HEK293 (cell line): ENCODE data around the gene PDGFD.

Experiments
- CTCF ChIA-PET: fragments of 350-600 bp; formaldehyde crosslinking; extraction: SDS; loops from one replicate; lab custom pipeline; 2021; ENCODE audit warnings: antibody characterized with exemption; lab: Yijun Ruan, JAX
- POLR2A ChIA-PET: fragments of 300-600 bp; formaldehyde crosslinking; extraction: SDS; loops from one replicate; lab custom pipeline; 2020; ENCODE audit warnings: antibody characterized with exemption, inconsistent platforms; lab: Yijun Ruan, JAX
- H3K27ac ChIP-seq: fragments of 200-500 bp; sonication (Bioruptor generic); 2 replicates; pipeline ENCODE4 v1.5.1; 2014; ENCODE audit warnings: low read depth, low read length, control low read depth, inconsistent platforms; ENCODE audit errors: extremely low read depth
- H3K36me3 ChIP-seq, 2 experiments: fragments of 200-500 bp in 1 of 2; sonication (Bioruptor generic) in 1 of 2; 1 replicate in 1 of 2; 2 replicates in 1 of 2; pipeline ENCODE4 v1.5.1; 2014 to 2017; ENCODE audit warnings: inconsistent platforms in 2 of 2, low read length in 2 of 2; ENCODE audit not compliant: control insufficient read depth in 2 of 2, insufficient read depth in 1 of 2
- H3K4me1 ChIP-seq: fragments of 200-500 bp; sonication (Bioruptor generic); 2 replicates; pipeline ENCODE4 v1.5.1; 2014; ENCODE audit warnings: mild to moderate bottlenecking, low read length, inconsistent platforms; ENCODE audit not compliant: control insufficient read depth, insufficient read depth
- H3K4me3 ChIP-seq: 2 replicates; pipeline ENCODE4 v1.5.1; 2011; ENCODE audit warnings: low read depth, mild to moderate bottlenecking, control low read depth, low read length, moderate library complexity
- H3K9me3 ChIP-seq: fragments of 200-500 bp; sonication (Bioruptor generic); 2 replicates; pipeline ENCODE4 v1.5.1; 2014; ENCODE audit warnings: low read depth, low read length, inconsistent platforms; ENCODE audit not compliant: control insufficient read depth, insufficient read depth
- ZBTB1 ChIP-seq: fragments of 450-650 bp; formaldehyde crosslinking; IDR thresholded peaks from 2 replicates; pipeline ENCODE4 v1.5.1; 2016; ENCODE audit warnings: missing biosample characterization, missing genetic modification characterization
- ZBTB7A ChIP-seq: fragments of 450-650 bp; formaldehyde crosslinking; IDR thresholded peaks from 2 replicates; pipeline ENCODE4 v1.5.1; 2016; ENCODE audit warnings: low read depth, missing biosample characterization, missing genetic modification characterization
- ZFP69B ChIP-seq: fragments of 450-650 bp; formaldehyde crosslinking; IDR thresholded peaks from 2 replicates; pipeline ENCODE4 v1.5.1; 2016; ENCODE audit warnings: missing biosample characterization, missing genetic modification characterization
- ZNF23 ChIP-seq: fragments of 450-650 bp; formaldehyde crosslinking; IDR thresholded peaks from 2 replicates; pipeline ENCODE4 v1.5.1; 2016; ENCODE audit warnings: missing biosample characterization, missing genetic modification characterization, borderline replicate concordance
- ZNF555 ChIP-seq: fragments of 450-650 bp; formaldehyde crosslinking; conservative IDR thresholded peaks from 2 replicates; pipeline ENCODE4 v1.5.1; 2017; ENCODE audit warnings: missing biosample characterization, mild to moderate bottlenecking, missing genetic modification characterization, inconsistent platforms
- ZNF654 ChIP-seq: fragments of 450-650 bp; formaldehyde crosslinking; IDR thresholded peaks from 2 replicates; pipeline ENCODE4 v1.5.1; 2016; ENCODE audit warnings: low read depth, missing biosample characterization, missing genetic modification characterization
- ZNF707 ChIP-seq: fragments of 450-650 bp; formaldehyde crosslinking; IDR thresholded peaks from 2 replicates; pipeline ENCODE4 v1.5.1; 2016; ENCODE audit warnings: missing biosample characterization, missing genetic modification characterization
- ZSCAN23 ChIP-seq: fragments of 450-650 bp; formaldehyde crosslinking; IDR thresholded peaks from 2 replicates; pipeline ENCODE4 v1.5.1; 2016; ENCODE audit warnings: missing biosample characterization, missing genetic modification characterization
- TF ChIP-seq, protein P1 (sequence below): fragments of 450-650 bp; formaldehyde crosslinking; IDR thresholded peaks from 2 replicates; pipeline ENCODE4 v1.5.1; 2016; ENCODE audit warnings: missing biosample characterization, missing genetic modification characterization, low read depth
- TF ChIP-seq, protein P2 (sequence below): fragments of 450-650 bp; formaldehyde crosslinking; IDR thresholded peaks from 2 replicates; pipeline ENCODE4 v1.5.1; 2016; ENCODE audit warnings: missing biosample characterization, missing genetic modification characterization
- TF ChIP-seq, protein P3 (sequence below): fragments of 450-650 bp; formaldehyde crosslinking; IDR thresholded peaks from 2 replicates; pipeline ENCODE4 v1.5.1; 2017; ENCODE audit warnings: missing biosample characterization, missing genetic modification characterization
- TF ChIP-seq, protein P4 (sequence below): fragments of 450-650 bp; formaldehyde crosslinking; IDR thresholded peaks from 2 replicates; pipeline ENCODE4 v1.5.1; 2016; ENCODE audit warnings: missing biosample characterization, missing genetic modification characterization
- TF ChIP-seq, protein P5 (sequence below): fragments of 450-650 bp; formaldehyde crosslinking; IDR thresholded peaks from 2 replicates; pipeline ENCODE4 v1.5.1; 2016; ENCODE audit warnings: missing biosample characterization, missing genetic modification characterization
- TF ChIP-seq, protein P6 (sequence below): fragments of 450-650 bp; formaldehyde crosslinking; IDR thresholded peaks from 2 replicates; pipeline ENCODE4 v1.5.1; 2017; ENCODE audit warnings: missing biosample characterization, missing genetic modification characterization
- TF ChIP-seq, protein P7 (sequence below): fragments of 450-650 bp; formaldehyde crosslinking; IDR thresholded peaks from 2 replicates; pipeline ENCODE4 v1.5.1; 2016; ENCODE audit warnings: missing biosample characterization, missing genetic modification characterization

PDGFD gene

DNA sequence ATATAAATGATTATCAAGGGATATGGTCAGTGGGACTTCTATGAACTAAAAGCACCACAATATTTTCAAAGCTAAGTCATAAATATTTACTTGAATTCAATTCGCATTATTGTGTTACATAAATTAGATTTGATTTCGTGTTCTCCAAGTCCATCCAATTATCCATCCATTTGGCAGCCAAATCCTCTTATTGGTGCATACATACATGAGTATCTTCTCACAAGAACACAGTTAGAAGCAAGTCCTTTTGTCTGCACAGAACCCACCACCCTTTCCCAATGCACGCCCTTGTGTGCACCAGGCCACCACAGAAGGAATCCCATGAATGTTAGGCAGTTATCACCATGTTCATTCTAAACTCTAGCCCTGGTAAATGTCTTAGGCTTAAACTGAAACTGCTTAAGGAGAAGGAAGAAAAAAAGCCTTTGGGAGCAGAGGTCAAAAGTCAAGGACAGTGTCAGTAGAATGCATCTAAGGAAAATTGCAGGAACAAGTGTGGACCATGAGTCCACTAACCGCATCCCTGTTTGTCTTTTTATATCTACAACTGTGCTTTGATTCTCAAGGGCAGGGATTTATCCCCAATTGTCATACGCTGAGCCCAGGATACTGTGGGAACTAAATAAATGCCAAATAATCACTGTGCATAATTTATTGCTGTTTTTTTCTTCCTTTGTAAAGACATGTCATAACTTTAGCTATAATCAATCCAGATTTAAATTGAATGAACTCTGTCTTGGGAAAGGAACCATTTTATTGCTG is 235.7 kb downstream of the PDGFD start (continued):
- TF ChIP-seq, protein P1, sequence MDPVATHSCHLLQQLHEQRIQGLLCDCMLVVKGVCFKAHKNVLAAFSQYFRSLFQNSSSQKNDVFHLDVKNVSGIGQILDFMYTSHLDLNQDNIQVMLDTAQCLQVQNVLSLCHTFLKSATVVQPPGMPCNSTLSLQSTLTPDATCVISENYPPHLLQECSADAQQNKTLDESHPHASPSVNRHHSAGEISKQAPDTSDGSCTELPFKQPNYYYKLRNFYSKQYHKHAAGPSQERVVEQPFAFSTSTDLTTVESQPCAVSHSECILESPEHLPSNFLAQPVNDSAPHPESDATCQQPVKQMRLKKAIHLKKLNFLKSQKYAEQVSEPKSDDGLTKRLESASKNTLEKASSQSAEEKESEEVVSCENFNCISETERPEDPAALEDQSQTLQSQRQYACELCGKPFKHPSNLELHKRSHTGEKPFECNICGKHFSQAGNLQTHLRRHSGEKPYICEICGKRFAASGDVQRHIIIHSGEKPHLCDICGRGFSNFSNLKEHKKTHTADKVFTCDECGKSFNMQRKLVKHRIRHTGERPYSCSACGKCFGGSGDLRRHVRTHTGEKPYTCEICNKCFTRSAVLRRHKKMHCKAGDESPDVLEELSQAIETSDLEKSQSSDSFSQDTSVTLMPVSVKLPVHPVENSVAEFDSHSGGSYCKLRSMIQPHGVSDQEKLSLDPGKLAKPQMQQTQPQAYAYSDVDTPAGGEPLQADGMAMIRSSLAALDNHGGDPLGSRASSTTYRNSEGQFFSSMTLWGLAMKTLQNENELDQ (tag by site-specific recombination), result no peak
- TF ChIP-seq, protein P2, sequence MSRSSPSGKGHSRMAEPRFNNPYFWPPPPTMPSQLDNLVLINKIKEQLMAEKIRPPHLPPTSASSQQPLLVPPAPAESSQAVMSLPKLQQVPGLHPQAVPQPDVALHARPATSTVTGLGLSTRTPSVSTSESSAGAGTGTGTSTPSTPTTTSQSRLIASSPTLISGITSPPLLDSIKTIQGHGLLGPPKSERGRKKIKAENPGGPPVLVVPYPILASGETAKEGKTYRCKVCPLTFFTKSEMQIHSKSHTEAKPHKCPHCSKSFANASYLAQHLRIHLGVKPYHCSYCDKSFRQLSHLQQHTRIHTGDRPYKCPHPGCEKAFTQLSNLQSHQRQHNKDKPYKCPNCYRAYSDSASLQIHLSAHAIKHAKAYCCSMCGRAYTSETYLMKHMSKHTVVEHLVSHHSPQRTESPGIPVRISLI (tag by site-specific recombination), result no peak
- no peak for TF ChIP-seq ZBTB1 (tag by site-specific recombination)
- no peak for TF ChIP-seq ZBTB7A
- TF ChIP-seq, protein P3, sequence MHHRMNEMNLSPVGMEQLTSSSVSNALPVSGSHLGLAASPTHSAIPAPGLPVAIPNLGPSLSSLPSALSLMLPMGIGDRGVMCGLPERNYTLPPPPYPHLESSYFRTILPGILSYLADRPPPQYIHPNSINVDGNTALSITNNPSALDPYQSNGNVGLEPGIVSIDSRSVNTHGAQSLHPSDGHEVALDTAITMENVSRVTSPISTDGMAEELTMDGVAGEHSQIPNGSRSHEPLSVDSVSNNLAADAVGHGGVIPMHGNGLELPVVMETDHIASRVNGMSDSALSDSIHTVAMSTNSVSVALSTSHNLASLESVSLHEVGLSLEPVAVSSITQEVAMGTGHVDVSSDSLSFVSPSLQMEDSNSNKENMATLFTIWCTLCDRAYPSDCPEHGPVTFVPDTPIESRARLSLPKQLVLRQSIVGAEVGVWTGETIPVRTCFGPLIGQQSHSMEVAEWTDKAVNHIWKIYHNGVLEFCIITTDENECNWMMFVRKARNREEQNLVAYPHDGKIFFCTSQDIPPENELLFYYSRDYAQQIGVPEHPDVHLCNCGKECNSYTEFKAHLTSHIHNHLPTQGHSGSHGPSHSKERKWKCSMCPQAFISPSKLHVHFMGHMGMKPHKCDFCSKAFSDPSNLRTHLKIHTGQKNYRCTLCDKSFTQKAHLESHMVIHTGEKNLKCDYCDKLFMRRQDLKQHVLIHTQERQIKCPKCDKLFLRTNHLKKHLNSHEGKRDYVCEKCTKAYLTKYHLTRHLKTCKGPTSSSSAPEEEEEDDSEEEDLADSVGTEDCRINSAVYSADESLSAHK, result no peak
- no peak for TF ChIP-seq ZNF23 (tag by site-specific recombination)
- no peak for TF ChIP-seq ZFP69B (tag by site-specific recombination)
- no peak for TF ChIP-seq ZNF707
- TF ChIP-seq, protein P4, sequence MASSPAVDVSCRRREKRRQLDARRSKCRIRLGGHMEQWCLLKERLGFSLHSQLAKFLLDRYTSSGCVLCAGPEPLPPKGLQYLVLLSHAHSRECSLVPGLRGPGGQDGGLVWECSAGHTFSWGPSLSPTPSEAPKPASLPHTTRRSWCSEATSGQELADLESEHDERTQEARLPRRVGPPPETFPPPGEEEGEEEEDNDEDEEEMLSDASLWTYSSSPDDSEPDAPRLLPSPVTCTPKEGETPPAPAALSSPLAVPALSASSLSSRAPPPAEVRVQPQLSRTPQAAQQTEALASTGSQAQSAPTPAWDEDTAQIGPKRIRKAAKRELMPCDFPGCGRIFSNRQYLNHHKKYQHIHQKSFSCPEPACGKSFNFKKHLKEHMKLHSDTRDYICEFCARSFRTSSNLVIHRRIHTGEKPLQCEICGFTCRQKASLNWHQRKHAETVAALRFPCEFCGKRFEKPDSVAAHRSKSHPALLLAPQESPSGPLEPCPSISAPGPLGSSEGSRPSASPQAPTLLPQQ (tag by site-specific recombination), result no peak
- no peak for TF ChIP-seq ZNF555 (tag by site-specific recombination)
- TF ChIP-seq ZSCAN23, result no peak
- TF ChIP-seq, protein P5, sequence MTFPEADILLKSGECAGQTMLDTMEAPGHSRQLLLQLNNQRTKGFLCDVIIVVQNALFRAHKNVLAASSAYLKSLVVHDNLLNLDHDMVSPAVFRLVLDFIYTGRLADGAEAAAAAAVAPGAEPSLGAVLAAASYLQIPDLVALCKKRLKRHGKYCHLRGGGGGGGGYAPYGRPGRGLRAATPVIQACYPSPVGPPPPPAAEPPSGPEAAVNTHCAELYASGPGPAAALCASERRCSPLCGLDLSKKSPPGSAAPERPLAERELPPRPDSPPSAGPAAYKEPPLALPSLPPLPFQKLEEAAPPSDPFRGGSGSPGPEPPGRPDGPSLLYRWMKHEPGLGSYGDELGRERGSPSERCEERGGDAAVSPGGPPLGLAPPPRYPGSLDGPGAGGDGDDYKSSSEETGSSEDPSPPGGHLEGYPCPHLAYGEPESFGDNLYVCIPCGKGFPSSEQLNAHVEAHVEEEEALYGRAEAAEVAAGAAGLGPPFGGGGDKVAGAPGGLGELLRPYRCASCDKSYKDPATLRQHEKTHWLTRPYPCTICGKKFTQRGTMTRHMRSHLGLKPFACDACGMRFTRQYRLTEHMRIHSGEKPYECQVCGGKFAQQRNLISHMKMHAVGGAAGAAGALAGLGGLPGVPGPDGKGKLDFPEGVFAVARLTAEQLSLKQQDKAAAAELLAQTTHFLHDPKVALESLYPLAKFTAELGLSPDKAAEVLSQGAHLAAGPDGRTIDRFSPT (tag by site-specific recombination), result no peak

DNA sequence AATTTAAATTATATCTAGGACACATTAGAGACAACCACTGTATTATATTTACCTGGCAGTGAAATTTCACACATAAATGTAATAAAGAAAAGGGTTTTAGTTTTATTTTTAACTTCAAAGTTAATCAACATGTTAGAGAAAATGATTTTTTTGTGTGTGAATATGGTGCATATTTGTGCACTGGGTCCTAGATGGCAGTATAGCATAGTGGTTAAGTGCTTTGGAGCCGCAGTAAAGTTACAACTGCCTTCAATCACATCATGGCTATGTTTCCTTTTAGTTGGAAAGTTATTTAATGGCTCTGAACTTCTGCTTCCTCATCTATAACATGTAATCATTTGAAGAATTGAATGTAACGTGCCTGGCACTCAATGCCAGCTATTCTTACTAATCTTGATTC is 236.4 kb downstream of the PDGFD start:
- Histone ChIP-seq H3K4me3 (no peak overlapping the region), H3K9me3 (no peaks in the 10 kb centered on the region), H3K4me1 (peaks cover 2% of the 10 kb centered on the region; the same call in 1 of the 2 replicates), H3K27ac (no peak overlapping the region), H3K36me3 (no peaks in the 10 kb centered on the region)
- ChIA-PET POLR2A (no interaction called here), CTCF (no interaction called here)
- TF ChIP-seq ZNF654 (tag by site-specific recombination), result 0 out of 2 replicates have a peak, but pooled peaks have one; percentile 5
- TF ChIP-seq, protein P6, sequence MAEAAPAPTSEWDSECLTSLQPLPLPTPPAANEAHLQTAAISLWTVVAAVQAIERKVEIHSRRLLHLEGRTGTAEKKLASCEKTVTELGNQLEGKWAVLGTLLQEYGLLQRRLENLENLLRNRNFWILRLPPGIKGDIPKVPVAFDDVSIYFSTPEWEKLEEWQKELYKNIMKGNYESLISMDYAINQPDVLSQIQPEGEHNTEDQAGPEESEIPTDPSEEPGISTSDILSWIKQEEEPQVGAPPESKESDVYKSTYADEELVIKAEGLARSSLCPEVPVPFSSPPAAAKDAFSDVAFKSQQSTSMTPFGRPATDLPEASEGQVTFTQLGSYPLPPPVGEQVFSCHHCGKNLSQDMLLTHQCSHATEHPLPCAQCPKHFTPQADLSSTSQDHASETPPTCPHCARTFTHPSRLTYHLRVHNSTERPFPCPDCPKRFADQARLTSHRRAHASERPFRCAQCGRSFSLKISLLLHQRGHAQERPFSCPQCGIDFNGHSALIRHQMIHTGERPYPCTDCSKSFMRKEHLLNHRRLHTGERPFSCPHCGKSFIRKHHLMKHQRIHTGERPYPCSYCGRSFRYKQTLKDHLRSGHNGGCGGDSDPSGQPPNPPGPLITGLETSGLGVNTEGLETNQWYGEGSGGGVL (tag by site-specific recombination), result no peak
- TF ChIP-seq, protein P7, sequence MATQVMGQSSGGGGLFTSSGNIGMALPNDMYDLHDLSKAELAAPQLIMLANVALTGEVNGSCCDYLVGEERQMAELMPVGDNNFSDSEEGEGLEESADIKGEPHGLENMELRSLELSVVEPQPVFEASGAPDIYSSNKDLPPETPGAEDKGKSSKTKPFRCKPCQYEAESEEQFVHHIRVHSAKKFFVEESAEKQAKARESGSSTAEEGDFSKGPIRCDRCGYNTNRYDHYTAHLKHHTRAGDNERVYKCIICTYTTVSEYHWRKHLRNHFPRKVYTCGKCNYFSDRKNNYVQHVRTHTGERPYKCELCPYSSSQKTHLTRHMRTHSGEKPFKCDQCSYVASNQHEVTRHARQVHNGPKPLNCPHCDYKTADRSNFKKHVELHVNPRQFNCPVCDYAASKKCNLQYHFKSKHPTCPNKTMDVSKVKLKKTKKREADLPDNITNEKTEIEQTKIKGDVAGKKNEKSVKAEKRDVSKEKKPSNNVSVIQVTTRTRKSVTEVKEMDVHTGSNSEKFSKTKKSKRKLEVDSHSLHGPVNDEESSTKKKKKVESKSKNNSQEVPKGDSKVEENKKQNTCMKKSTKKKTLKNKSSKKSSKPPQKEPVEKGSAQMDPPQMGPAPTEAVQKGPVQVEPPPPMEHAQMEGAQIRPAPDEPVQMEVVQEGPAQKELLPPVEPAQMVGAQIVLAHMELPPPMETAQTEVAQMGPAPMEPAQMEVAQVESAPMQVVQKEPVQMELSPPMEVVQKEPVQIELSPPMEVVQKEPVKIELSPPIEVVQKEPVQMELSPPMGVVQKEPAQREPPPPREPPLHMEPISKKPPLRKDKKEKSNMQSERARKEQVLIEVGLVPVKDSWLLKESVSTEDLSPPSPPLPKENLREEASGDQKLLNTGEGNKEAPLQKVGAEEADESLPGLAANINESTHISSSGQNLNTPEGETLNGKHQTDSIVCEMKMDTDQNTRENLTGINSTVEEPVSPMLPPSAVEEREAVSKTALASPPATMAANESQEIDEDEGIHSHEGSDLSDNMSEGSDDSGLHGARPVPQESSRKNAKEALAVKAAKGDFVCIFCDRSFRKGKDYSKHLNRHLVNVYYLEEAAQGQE (tag by site-specific recombination), result no peak
